ENCODE measurements around the gene ISCA2.

ISCA2 gene

GRCh38 chr14:74478996-74479635, 14.4 kb upstream of the ISCA2 start:
- no peak overlapping the region for H3K4me3 ChIP-seq (ENCODE audit: low read length)
- DNase-seq (ENCODE audit: low read depth, low spot score), result no peak

DNA sequence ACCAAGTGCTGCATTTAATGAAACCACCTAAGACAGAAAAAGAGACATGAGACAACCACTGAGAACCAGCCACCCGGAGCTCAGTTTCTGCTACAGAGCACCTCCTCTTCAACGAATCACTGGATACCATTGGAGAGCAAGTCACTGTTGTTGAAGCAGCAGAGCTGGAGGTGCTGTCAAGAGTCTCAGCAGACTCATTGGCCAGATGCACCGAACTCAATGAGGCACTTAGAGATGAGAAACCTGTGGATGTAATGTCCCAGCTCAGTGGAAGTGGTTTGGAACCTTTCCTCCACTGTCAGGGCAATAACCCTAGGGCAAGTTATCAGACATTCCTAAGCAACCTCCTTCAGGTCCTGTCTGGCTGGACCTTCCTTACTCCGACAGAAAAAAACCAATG, 13.5 kb upstream of the ISCA2 start:
- H3K4me3 ChIP-seq (ENCODE audit: low read length), result no peak overlapping the region
- no peak for DNase-seq (ENCODE audit: low read depth, low spot score)

DNA sequence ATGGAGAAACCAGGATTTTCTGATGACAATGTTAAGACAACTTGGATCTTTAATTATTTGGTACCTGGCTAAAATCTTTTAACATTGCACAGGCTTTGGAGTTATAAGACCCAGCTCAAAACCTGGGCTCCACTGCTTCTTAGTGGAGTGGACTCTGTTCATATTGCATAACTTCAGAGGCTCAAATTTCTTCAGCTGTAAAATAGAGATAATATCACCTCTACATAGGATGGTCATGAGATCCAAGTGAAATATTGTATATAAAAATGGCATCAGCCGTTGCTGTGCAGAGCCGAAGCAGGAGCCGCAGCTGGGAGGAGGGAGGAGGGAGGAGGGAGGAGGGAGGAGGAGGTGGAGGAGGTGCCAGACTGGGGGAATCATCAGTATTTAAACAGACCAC, 11.0 kb upstream of the ISCA2 start:
- H3K4me3 ChIP-seq (ENCODE audit: low read length), result no peak overlapping the region
- DNase-seq (ENCODE audit: low read depth, low spot score), result no peak

GRCh38 chr14:74483321-74483720, 10.2 kb upstream of the ISCA2 start:
- H3K4me3 ChIP-seq (ENCODE audit: low read length), result no peak overlapping the region
- no peak for DNase-seq (ENCODE audit: low read depth, low spot score)

GRCh38 chr14:74486164-74486563, 7.4 kb upstream of the ISCA2 start:
- no peak for DNase-seq (ENCODE audit: low read depth, low spot score)
- no peak overlapping the region for H3K4me3 ChIP-seq (ENCODE audit: low read length)

DNA sequence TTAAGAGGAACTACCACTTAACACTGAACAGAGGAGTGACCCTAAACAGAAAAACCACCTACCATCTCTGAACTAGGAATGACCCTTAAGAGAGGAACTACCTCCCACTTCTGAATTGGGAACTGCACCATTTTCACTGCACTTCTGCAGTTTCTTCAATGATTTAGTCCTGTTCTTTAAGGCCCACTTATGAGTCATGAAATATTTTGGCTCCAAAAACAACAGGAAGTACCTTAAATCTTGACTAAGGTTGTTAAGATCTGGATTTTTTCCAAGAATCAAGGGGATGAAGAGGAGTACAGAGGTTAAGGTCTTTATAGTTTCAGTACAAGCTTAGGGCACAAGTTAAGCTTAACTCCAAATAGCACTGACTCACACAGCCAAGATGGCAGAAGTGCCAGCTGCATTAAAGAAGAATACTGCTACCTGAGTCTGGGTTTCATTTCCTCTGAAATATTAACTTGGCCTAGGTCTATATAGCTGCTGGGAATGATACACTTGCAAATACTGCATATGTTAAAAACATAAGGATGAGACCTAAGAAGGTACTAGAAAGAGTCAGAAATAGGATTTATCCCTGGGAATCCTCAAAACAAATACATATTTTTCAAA, 4.7 kb upstream of the ISCA2 start:
- no peak overlapping the region for H3K4me3 ChIP-seq (ENCODE audit: low read length)
- no peak for DNase-seq (ENCODE audit: low read depth, low spot score)

DNA sequence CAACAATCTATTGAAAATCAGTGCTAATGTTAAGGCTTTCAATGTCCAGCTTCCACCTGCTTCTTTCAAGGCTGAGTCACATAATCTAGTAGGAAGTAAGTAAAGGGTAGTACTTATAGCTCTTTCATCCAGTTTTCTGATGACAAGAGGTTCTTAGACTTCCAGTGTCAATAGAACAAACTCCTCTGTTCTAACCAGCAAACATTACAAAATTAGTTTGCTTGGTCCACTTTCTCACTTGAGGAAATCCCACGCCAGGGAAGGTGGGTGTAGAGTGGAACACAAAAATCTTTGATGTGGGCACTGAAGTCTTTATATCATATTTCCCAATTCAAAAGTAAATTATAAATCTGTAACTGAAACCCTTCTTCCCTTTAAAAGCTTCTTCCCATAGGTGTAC, 3.1 kb upstream of the ISCA2 start:
- DNase-seq (ENCODE audit: low read depth, low spot score), result no peak
- no peak overlapping the region for H3K4me3 ChIP-seq (ENCODE audit: low read length)

DNA sequence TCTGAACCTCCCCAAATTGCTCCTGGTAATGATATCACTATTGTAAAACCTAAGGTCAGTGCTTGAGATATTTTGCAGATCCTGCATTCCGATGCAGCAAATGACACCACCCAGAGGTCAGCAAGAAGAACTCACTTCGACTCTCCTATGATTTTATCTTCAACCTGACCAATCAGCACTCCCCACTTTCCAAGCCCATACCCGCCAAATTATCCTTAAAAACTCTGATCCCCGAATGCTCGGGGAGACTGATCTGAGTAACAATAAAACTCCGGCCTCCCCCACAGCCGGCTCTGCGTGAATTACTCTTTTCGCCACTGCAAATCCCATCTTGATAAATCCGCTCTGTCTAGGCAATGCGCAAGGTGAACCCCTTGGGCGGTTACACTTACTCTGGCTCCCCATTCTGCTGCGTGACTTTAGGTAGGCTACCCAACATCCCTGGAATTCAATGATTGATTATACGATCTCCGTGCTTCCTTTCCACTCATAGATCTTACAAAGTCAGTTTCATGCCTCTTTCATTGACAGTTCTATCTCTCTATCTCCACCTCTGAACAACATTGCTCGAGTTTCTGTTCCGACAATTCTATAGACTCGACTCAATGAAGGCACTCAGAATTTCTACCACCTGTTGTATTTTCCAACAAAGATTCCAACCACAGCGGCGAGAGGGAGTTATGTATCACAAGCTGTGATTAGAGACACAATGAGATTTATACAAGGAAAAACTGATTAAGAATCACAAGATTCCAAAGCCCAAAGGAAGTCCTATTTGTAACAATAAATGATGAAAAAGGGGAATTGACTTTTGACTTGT, 1.4 kb upstream of the ISCA2 start:
- no peak for DNase-seq (ENCODE audit: low read depth, low spot score)
- peak overlapping the region; percentile 73 for H3K4me3 ChIP-seq (ENCODE audit: low read length)

- DNase-seq (ENCODE audit: low read depth, low spot score), result no peak
- peak within 1 kb of the TSS; percentile 92 for H3K4me3 ChIP-seq (ENCODE audit: low read length)
Observed at GRCh38 chr14:74492776-74493342, 706 bp upstream of the ISCA2 start, which contains the start of gene NPC2. NPC2 (minus strand) TSS chr14:74493305; CDS start chr14:74493274, 31 bp downstream.

- H3K4me3 ChIP-seq (ENCODE audit: low read length), result peak overlapping the region; percentile 4
- peak; percentile 39 for DNase-seq (ENCODE audit: low read depth, low spot score)
Observed at GRCh38 chr14:74495356-74495755, 1.8 kb downstream of the ISCA2 start.

DNA sequence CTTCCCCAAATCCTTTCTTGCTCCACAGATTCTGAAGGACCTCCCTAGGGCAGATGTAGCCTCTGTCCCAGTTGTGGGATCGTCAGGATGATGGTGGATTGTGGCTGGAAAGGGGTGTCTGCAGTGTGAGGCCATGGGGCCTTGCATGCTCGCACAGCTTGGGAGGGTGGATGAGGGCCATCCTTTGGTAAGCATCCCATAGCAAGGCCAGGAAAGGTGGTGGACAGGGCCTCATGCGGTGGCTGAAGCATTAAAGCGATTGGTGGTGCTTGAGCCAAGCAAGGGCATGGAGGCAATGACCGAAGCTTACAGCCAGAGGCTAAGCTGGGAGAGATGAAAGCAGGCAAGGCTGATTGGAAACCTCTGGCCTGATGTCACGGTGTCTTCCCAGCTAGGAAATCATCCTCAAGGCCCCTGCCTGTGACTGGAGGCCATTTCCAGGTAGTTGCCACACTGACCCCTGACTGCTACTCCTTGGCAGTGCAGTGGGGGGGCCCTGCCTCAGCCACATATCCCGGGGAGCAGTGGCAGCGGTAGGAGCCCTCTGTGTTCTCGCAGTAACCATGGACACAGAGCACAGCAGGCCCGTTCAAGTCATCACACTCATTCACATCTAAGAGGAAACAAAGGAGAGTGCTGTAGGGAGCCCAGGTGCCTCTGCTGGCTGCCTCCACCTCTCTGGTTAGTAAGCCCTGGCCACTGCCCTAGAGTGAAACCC, 7.0 kb downstream of the ISCA2 start:
- no peak overlapping the region for H3K4me3 ChIP-seq (ENCODE audit: low read length)
- no peak for DNase-seq (ENCODE audit: low read depth, low spot score)

DNA sequence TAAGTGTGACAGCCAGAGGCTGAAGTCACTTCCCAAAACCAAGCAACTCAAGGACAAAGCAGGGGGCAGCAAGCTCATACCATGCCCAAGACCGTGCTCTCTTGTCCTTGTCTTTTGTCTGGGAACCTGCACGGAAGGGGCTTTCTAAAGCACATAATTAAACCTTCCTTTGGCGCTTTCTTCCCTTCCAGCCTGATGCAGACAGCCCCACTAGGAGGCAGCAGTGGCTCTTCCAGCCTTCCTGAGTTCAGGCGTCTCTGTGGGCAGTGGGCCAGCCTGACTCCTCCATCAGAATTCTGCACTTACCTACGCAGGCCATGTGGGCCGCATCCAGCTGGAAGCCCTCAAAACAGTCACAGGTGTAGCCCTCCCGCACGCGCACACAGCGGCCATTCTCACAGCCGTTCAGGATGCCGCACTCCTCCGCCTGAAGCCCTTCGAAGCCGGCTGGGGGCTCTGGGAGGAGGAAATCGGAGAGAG, 7.6 kb downstream of the ISCA2 start:
- H3K4me3 ChIP-seq (ENCODE audit: low read length), result no peak overlapping the region
- DNase-seq (ENCODE audit: low read depth, low spot score), result no peak

GRCh38 chr14:74501691-74502090, 8.1 kb downstream of the ISCA2 start:
- no peak for DNase-seq (ENCODE audit: low read depth, low spot score)
- H3K4me3 ChIP-seq (ENCODE audit: low read length), result no peak overlapping the region

DNA sequence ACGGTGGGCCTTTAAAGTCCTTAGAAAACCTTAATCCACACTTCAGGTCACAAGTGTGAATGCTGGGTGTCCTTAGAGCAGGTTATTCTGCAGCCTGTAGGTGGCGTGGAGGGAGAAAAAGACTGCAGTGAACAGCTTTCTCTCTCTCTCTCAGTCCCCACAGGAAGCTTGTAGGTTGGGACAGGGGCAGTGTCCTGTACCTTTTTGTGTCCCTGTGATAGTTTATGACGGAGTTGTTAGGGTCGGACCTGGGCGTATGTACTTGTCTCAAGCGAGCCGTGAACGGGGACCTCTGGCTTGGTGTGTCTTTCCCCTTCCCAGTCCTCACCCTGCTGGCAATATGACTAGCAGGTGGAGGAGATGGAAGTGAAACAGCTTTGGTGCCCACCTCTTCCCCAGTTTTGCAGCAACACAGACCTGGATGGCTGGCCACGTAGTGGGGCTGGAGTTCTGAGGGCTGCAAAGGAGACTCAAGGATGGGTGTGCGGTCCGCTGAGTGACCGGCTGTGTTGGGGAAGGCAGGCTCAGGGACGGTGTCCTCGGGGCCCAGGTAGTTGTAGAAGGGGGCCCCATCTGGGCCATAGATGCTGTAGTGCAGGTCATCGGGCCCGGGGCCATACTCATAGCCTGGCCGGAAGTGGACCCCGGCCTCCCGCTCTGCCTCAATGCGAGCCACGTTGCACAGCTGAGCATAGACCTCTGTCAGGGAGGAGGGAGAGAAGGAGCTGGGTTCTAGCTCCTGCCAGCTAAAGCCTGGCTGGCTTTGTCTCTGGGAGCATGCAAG, 8.9 kb downstream of the ISCA2 start:
- H3K4me3 ChIP-seq (ENCODE audit: low read length), result no peak overlapping the region
- DNase-seq (ENCODE audit: low read depth, low spot score), result peak; percentile 41

- no peak overlapping the region for H3K4me3 ChIP-seq (ENCODE audit: low read length)
- DNase-seq (ENCODE audit: low read depth, low spot score), result no peak
Observed at GRCh38 chr14:74503291-74503937, 9.8 kb downstream of the ISCA2 start.

DNA sequence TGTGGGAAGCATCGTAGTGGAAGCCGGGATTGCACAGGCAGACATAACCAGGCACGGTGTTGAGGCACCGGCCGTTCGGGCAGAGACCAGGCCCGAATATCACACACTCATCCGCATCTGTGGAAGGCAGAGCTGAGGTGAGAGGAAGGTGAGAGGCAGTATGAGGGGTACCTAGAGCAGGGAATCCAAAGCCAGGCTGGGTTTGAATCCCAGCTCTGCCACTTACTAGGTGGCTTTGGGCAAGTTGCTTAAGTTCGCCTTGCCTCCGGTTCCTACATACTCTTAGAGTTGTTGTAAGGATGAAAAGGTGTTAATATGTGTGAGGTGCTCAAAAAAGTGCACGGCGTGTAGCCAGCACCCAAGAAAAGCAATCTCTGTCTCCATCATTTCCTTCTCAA, 10.4 kb downstream of the ISCA2 start:
- H3K4me3 ChIP-seq (ENCODE audit: low read length), result no peak overlapping the region
- no peak for DNase-seq (ENCODE audit: low read depth, low spot score)

- no peak for DNase-seq (ENCODE audit: low read depth, low spot score)
- H3K4me3 ChIP-seq (ENCODE audit: low read length), result no peak overlapping the region
Observed at GRCh38 chr14:74504412-74504811, 10.8 kb downstream of the ISCA2 start.

Measured in Jurkat, Clone E6-1 (cell line).